NCI-H446 treated with DMSO at 0.1 percent for 48 hours (cell line): ENCODE results near the gene CERS6.
"Not testable (repeated sequence)": the region's sequence is repeated elsewhere in the genome, so short reads cannot be mapped to it uniquely, and the experiment has no call there.

Experiments used
- DNase-seq: peaks from one replicate; lab custom pipeline; 2025; lab: John Stamatoyannopoulos, UW

The CERS6 gene

GRCh38 chr2:168501466-168502065, 45.5 kb downstream of the CERS6 start:
- DNase-seq, result peak; percentile 68

GRCh38 chr2:168502852-168503251, 46.8 kb downstream of the CERS6 start:
- DNase-seq, result not testable (repeated sequence)

GRCh38 chr2:168503901-168504300, 47.8 kb downstream of the CERS6 start:
- DNase-seq, result no peak

- DNase-seq, result no peak
Observed at GRCh38 chr2:168504323-168504722, 48.3 kb downstream of the CERS6 start.

GRCh38 chr2:168510125-168510756, 54.2 kb downstream of the CERS6 start:
- DNase-seq, result no peak

- no peak for DNase-seq
Observed at GRCh38 chr2:168514692-168515091, 58.6 kb downstream of the CERS6 start.

- DNase-seq, result peak; percentile 36
Observed at GRCh38 chr2:168515502-168515901, 59.4 kb downstream of the CERS6 start.

- peak; percentile 20 for DNase-seq
Observed at GRCh38 chr2:168517816-168518215, 61.7 kb downstream of the CERS6 start.

GRCh38 chr2:168518555-168519066, 62.5 kb downstream of the CERS6 start:
- peak; percentile 38 for DNase-seq

GRCh38 chr2:168519534-168520308, 63.6 kb downstream of the CERS6 start:
- DNase-seq, result no peak

- peak; percentile 33 for DNase-seq
Observed at GRCh38 chr2:168521053-168521741, 65.1 kb downstream of the CERS6 start.

GRCh38 chr2:168522446-168522845, 66.4 kb downstream of the CERS6 start:
- no peak for DNase-seq

GRCh38 chr2:168524005-168524404, 67.9 kb downstream of the CERS6 start:
- DNase-seq, result no peak

- DNase-seq, result no peak
Observed at GRCh38 chr2:168525020-168525419, 68.9 kb downstream of the CERS6 start.

GRCh38 chr2:168525716-168526446, 69.8 kb downstream of the CERS6 start:
- no peak for DNase-seq

- DNase-seq, result peak; percentile 55
Observed at GRCh38 chr2:168526641-168527040, 70.6 kb downstream of the CERS6 start.

- no peak for DNase-seq
Observed at GRCh38 chr2:168528016-168528415, 71.9 kb downstream of the CERS6 start.

- DNase-seq, result no peak
Observed at GRCh38 chr2:168528469-168528868, 72.4 kb downstream of the CERS6 start.

GRCh38 chr2:168529054-168529833, 73.2 kb downstream of the CERS6 start:
- DNase-seq, result no peak

GRCh38 chr2:168529900-168530561, 74.0 kb downstream of the CERS6 start:
- no peak for DNase-seq
